HG03460 (cell line): ENCODE data around the gene IGSF11.
"Not testable (repeated sequence)": the region's sequence is repeated elsewhere in the genome, so short reads cannot be mapped to it uniquely, and the experiment has no call there.

Experiments
- ATAC-seq: cut with Tn5 transposase; IDR thresholded peaks from one replicate; pipeline ENCODE4 v1.9.1; 2021; ENCODE audit not compliant: unreplicated experiment

The IGSF11 gene

GRCh38 chr3:119034256-119035013 is at the start of gene IGSF11:
Gene IGSF11, minus strand, starts transcription at chr3:119034846. Its CDS starts 264 bp downstream, at chr3:119034582.
- peak; percentile 93 for ATAC-seq

DNA sequence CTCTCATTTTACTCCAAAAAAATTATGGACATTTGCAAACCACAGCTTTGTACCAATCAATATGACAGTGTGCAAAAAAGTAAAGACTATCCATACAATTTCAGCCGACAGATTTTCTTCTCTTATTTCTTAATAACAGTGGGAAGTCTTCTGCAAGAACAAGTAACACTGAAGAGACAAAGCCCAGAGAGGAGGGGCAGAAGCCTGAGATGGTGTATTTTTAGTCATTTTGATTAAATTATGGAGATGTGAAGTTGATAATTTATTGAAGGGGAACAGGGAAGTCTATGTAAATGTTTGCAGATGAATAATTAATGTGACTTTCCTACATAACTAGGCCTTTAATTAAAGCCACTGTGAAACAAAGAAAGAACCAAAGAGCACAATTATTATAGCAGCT is 45.7 kb upstream of the IGSF11 start:
- ATAC-seq = no peak

DNA sequence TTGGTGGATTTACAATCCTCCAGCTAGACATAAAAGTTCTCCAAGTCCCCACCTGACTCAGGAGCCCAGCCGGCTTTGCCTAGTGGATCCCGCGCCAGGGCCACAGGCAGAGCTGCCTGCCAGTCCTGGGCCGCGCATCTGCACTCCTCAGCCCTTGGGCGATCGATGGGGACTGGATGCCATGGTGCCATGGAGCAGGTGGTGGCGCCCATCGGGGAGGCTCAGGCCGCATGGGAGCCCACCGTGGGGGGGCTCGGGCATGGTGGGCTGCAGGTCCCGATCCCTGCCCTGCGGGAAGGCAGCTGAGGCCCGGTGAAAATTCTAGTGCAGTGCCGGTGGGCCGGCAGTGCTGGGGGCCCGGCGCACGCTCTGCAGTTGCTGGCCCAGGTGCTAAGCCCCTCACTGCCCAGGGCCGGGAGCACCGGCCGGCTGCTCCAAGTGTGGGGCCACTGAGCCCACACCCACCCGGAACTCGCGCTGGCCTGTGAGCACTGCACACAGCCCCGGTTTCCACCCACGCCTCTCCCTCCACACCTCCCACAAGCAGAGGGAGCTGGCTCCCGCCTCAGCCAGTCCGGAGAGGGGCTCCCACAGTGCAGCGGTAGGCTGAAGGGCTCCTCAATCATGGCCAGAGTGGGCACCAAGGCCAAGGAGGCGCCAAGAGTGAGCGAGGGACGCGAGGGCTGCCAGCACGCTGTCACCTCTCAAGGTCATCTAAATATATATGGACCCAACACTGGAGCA is 38.8 kb upstream of the IGSF11 start:
- no peak for ATAC-seq

GRCh38 chr3:119072451-119072850 is 37.8 kb upstream of the IGSF11 start:
- ATAC-seq = not testable (repeated sequence)

DNA sequence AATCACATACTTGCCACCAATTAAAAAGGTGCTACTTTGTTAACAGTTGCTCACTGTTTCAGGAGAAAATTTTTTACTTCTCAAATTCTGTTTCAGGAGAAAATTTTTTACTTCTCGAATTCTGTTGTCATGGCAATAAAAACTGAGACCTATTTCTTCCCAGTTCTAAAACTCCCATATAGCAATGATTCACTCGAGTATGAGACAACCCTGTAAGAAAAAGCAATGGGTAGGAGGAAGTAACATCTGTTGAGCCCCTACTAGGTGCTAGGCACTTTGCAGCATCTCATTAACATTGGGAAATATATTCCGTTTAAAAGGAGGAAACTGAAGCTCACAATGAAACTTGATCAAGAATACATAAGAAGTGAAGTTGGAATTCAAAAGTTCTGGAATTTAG is 35.1 kb upstream of the IGSF11 start:
- ATAC-seq = no peak

DNA sequence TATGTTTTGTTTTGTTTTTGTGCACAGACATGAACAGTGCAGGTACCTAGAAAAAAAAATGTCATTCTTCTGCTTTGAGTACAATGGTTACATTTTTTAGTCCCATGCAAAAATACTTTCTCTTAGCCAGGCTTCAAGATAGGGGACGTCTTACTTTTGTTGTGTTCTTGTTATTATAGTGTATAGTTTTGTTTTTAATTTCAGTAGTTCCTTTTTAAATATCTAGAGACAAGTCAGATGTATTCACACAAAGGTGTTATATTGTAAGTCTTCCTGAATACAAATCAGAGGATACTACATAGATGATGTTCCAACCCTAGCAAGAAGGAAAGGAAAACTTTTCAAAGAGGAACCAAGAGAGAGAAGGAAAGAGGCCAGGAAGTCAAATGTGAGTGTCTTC is 28.8 kb upstream of the IGSF11 start:
- no peak for ATAC-seq

DNA sequence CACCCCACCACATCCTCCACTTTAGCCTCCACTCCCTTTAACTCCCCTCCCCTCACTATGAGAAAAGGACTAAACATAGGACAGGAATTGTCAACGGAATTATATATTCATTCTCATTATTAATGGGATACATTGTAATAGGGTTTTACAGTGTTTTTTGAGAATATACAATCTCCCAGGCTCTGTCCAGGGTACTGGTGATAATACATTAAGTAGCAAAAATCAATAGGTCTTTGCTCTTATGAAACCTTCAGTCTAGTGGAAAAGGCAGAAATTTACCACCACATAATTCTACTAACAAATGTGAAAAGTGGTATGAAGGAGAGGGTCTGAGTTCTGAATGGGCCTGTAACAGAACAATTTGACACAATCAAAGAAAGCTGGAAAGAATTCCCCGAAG is 28.2 kb upstream of the IGSF11 start:
- ATAC-seq = no peak

DNA sequence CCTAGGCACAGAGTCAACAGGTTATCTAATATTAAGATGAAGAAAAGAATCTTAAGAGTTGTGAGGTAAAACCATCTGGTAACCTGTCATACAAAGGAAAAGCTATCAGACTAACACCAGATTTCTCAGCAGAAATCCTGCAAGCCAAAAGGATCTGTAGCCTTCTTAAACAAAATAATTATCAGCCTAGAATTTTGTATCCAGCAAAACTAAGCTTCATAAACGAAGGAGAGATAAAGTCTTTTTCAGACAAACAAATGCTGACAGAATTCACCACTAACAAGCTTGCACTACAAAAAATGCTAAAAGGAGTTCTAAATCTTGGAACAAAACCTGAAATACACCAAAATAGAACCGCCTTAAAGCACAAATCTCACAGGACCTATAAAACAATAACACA is 9.9 kb upstream of the IGSF11 start:
- no peak for ATAC-seq

DNA sequence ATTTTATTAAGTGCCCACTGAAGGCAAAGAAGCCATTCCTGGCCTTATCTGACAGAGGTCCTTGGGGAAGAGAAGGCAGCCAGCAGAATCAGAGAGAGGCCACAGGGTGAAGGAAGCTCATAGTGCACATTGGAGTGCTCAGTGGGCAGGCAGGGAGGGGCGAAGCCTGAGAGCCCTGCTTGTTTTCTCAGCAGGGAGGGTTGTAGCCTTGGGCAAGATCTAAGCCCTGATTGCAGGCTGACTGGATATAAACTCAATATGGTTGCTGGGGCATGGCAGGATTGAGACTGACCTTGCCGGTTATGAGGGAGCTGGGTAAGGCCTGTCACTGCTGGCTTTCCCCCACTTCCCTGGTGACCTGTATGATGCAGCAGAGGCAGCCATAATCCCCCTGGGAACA is 7.5 kb upstream of the IGSF11 start:
- no peak for ATAC-seq

DNA sequence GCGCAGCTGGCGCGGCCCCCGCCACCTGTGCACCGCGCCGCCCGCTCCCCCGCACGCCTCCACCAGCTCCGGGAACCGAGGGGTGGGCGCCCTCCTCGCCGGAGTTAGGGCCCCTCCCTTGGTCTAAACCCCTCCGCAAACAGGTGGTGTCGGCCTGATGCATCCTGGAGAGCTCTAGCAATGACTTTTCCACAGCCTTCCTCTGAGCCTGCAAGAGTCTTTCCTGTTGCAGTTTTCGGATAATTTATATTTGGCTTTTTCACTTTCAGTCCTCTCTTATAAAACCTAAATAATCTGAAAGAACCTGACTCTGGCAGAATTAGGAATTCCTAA is 334 bp upstream of the IGSF11 start:
- no peak for ATAC-seq

GRCh38 chr3:119033393-119034255 is 1.0 kb downstream of the IGSF11 start:
- ATAC-seq = no peak

- no peak for ATAC-seq
Observed at GRCh38 chr3:119025171-119025795, 9.4 kb downstream of the IGSF11 start.

GRCh38 chr3:119019767-119020518 is 14.7 kb downstream of the IGSF11 start:
- no peak for ATAC-seq

DNA sequence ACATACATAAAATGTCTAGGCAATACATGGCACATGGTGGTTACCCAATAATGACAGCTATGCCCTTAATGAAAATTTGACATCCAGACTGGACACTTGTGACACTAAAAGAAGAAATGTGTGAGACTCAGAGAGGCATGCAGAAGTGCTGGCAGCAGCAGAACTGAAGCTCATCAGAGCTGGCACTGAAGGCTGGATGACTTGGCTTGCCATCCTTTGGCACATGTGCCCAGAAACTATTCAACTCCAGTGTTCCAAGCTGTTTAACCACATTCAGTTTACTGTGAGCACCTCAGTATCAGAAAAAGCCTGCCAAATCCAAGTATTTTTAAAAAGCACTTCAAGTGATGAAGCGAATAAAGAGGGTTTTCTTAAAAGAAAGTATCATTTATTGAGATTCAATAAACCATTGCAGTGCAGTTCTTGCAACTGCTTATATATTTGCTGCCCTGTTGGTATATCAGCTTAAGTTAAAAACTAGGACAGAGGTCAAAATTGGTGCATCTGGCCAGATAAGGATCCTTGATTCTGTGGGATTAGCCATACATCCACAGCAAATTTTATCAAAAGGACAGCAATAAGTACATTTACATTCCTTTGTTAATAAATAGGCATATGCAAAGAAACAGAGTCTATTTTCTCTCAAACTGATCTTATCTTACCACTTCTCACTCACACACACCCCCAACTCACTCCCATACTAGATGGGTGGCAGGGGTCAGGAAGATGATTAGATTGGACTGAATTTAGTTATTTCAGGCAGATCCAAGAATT is 15.8 kb downstream of the IGSF11 start:
- no peak for ATAC-seq

DNA sequence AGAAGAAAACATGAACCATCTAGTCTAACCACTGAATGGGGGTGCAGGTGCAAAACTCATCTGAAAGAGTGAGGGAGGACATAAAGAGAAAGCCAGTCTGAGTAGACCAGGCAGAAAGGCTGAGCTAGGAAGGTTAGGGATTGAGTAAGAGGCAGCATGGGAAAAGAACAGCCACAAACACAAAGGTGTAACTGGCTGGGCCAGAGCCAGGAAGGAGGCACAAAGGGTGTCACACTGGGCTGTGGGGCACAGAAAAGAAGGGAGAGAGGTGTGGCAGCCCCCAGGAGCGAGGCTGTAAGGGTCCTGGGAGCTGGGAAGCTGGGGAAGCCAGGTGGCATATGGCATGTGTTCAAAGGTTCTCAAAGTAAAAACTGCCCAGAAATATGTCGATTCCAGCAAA is 18.7 kb downstream of the IGSF11 start:
- no peak for ATAC-seq

- no peak for ATAC-seq
Observed at GRCh38 chr3:119013951-119014350, 20.7 kb downstream of the IGSF11 start.

DNA sequence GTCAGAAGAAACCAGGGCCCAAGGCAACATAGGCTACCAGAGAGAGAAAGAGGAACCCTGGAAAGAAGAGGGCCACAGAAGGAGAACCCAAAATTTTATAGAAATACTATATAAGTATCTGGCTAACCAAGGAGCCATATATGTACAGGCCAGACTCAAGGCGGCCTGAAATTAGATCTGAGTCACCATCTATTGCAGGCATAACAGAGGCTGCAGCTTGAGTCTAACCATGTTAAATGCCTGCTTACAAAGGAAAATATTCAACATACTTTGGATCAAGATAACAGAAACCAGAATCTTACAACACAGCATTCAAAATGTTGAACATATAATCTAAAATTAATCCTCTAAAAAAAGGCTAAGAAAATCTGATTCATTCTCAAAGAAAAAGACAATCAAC is 23.1 kb downstream of the IGSF11 start:
- ATAC-seq = no peak

- no peak for ATAC-seq
Observed at GRCh38 chr3:118997190-118997589, 37.5 kb downstream of the IGSF11 start.

- ATAC-seq = no peak
Observed at GRCh38 chr3:118991775-118992174, 42.9 kb downstream of the IGSF11 start.
